PC-9 (cell line): ENCODE data around the gene GSKIP. TPM values are rescaled to one million over a fixed set of nuclear protein-coding genes. Genes with fewer than 3 reads are reported as not detected.

Experiments
- BruUV-seq: library from RNA; stranded (reverse); fragments of 400-500 nt; replicated peaks from 2 replicates; lab custom pipeline; 2021; lab: Mats Ljungman, UMichigan
- CTCF ChIA-PET: fragments of 300-600 bp; sonication (Branson Sonifier 250); formaldehyde crosslinking; loops from one replicate; lab custom pipeline; 2022; ENCODE audit warnings: antibody characterized with exemption; lab: Charles Lee
- POLR2A ChIA-PET: fragments of 300-600 bp; sonication (Branson Sonifier 250); formaldehyde crosslinking; loops from one replicate; lab custom pipeline; 2022; ENCODE audit warnings: antibody characterized with exemption; ENCODE audit not compliant: unreplicated experiment; lab: Charles Lee
- DNase-seq, 2 experiments: peaks; one replicate each; pipeline versions ENCODE4 v3.0.0 to v3.0.0-alpha.2; 2015 to 2022; ENCODE audit warnings: mixed read lengths in 1 of 2
- H2AFZ ChIP-seq: fragments of 200-600 bp; sonication (generic); 2 replicates; pipeline ENCODE4 v1.8.1; 2017; ENCODE audit warnings: antibody characterized with exemption
- H3F3A ChIP-seq: fragments of 200-600 bp; sonication (generic); 2 replicates; pipeline ENCODE4 v1.8.1; 2017; ENCODE audit warnings: antibody characterized with exemption, mild to moderate bottlenecking, low read depth; ENCODE audit not compliant: insufficient read depth
- H3K27ac ChIP-seq: fragments of 200-600 bp; sonication (generic); 2 replicates; pipeline ENCODE4 v1.6.1; 2016; ENCODE audit warnings: mixed run types
- H3K27me3 ChIP-seq: fragments of 200-600 bp; sonication (generic); 2 replicates; pipeline ENCODE4 v1.6.1; 2016; ENCODE audit warnings: low read depth, mixed run types; ENCODE audit not compliant: insufficient read depth
- H3K36me3 ChIP-seq: fragments of 200-600 bp; sonication (generic); 2 replicates; pipeline ENCODE4 v1.6.1; 2016; ENCODE audit warnings: low read depth, mixed run types
- H3K4me1 ChIP-seq: fragments of 200-600 bp; sonication (generic); replicated peaks from 2 replicates; pipeline ENCODE4 v1.6.1; 2016; ENCODE audit warnings: mixed run types; ENCODE audit not compliant: insufficient read depth
- H3K4me2 ChIP-seq: fragments of 200-600 bp; sonication (generic); 2 replicates; pipeline ENCODE4 v1.6.1; 2017; ENCODE audit warnings: mixed run types
- H3K4me3 ChIP-seq: fragments of 200-600 bp; sonication (generic); 2 replicates; pipeline ENCODE4 v1.6.1; 2016; ENCODE audit warnings: mixed run types
- H3K79me2 ChIP-seq: fragments of 200-600 bp; sonication (generic); 2 replicates; pipeline ENCODE4 v1.6.1; 2017; ENCODE audit warnings: low read depth, mixed run types
- H3K9me2 ChIP-seq: fragments of 200-600 bp; sonication (generic); 2 replicates; pipeline ENCODE4 v1.8.1; 2017; ENCODE audit warnings: mild to moderate bottlenecking; ENCODE audit not compliant: insufficient read depth
- H3K9me3 ChIP-seq: fragments of 200-600 bp; sonication (generic); 2 replicates; pipeline ENCODE4 v1.8.1; 2016; ENCODE audit warnings: low read depth; ENCODE audit not compliant: insufficient read depth
- H4K20me1 ChIP-seq: fragments of 200-600 bp; sonication (generic); 2 replicates; pipeline ENCODE4 v1.8.1; 2017; ENCODE audit not compliant: insufficient read depth
- EZH2 ChIP-seq: fragments of 200-600 bp; sonication (generic); IDR thresholded peaks from 2 replicates; pipeline ENCODE4 v1.8.0; 2017; ENCODE audit warnings: antibody characterized with exemption, low read depth
- intact Hi-C: fragments of 100-400 bp; cut with micrococcal nuclease; formaldehyde crosslinking; loops from one replicate; pipeline ENCODE4 v1.10.0; 2022; ENCODE audit not compliant: unreplicated experiment
- total RNA-seq: library from RNA; stranded (reverse); gene quantifications from 2 replicates; pipeline ENCODE4 v1.2.3, GENCODE V29; 2021
- TF ChIP-seq, protein P1 (sequence below): fragments of 200-600 bp; sonication (generic); conservative IDR thresholded peaks from 2 replicates; pipeline ENCODE4 v1.6.1; 2017; ENCODE audit warnings: mixed run types, antibody characterized with exemption, mild to moderate bottlenecking, moderate library complexity

GSKIP gene
- total RNA-seq, 1 experiment from 2014 or later: 7.2 TPM

DNA sequence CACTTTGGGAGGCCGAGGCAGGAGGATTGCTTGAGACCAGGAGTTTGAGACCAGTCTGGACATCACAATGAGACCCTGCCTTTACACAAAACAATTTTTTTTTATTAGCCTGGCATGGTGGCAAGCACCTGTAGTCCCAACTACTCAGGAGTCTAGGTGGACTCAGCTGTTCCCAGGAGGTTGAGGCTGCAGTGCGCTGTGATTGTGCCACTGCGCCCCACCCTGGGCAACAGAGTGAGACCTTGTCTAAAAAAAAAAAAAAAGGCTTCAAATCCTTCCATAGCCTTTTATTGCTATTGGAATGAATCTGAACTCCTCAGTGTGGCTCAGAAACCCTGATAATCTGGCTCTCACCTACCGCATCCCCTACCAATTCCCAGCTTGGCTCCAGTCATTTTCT lies 54.7 kb downstream of the GSKIP start:
- no peak for TF ChIP-seq EZH2
- TF ChIP-seq, protein P1, sequence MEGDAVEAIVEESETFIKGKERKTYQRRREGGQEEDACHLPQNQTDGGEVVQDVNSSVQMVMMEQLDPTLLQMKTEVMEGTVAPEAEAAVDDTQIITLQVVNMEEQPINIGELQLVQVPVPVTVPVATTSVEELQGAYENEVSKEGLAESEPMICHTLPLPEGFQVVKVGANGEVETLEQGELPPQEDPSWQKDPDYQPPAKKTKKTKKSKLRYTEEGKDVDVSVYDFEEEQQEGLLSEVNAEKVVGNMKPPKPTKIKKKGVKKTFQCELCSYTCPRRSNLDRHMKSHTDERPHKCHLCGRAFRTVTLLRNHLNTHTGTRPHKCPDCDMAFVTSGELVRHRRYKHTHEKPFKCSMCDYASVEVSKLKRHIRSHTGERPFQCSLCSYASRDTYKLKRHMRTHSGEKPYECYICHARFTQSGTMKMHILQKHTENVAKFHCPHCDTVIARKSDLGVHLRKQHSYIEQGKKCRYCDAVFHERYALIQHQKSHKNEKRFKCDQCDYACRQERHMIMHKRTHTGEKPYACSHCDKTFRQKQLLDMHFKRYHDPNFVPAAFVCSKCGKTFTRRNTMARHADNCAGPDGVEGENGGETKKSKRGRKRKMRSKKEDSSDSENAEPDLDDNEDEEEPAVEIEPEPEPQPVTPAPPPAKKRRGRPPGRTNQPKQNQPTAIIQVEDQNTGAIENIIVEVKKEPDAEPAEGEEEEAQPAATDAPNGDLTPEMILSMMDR: no peak
- ChIA-PET CTCF (no interaction called here), POLR2A (no interaction called here)
- Histone ChIP-seq H3K79me2 (no peaks in the 10 kb centered on the region), H3K36me3 (no peaks in the 10 kb centered on the region), H3K4me1 (no peaks in the 10 kb centered on the region), H3K27ac (no peak overlapping the region), H3K9me3 (no peaks in the 10 kb centered on the region), H3K27me3 (no peaks in the 10 kb centered on the region), H3F3A (no peaks in the 10 kb centered on the region), H3K4me2 (no peak overlapping the region), H2AFZ (no peak overlapping the region), H3K4me3 (no peak overlapping the region), H3K9me2 (no peaks in the 10 kb centered on the region), H4K20me1 (no peaks in the 10 kb centered on the region)
- intact Hi-C loops: no loop called here
- BruUV-seq: no TSS peak
- DNase-seq: no peak

DNA sequence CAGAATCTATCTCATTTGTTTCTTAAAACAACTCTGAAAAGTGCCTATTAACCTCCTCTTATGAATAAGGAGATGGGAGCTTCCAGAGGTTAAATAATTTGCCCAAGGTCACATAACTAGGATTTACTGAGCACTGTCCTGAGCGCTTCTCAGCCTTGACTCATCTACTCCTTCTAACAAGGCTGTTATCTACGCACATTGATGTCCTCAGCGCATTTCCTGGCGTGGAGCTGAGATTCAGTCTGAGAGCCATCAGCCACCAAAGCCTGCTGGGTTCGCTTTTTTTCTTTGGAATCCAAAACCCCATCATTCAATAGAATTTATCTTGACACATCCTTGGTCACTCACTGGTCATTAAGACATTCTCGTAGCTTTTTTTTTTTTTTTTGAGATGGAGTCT lies 57.9 kb downstream of the GSKIP start:
- DNase-seq: no peak
- Histone ChIP-seq H3K4me2 (no peak overlapping the region), H3K4me1 (no peaks in the 10 kb centered on the region), H3K36me3 (no peaks in the 10 kb centered on the region), H3K9me2 (no peaks in the 10 kb centered on the region), H3K27ac (no peak overlapping the region), H3K79me2 (no peaks in the 10 kb centered on the region), H3K4me3 (no peak overlapping the region), H4K20me1 (no peaks in the 10 kb centered on the region), H3K9me3 (no peaks in the 10 kb centered on the region), H3F3A (no peaks in the 10 kb centered on the region), H3K27me3 (no peaks in the 10 kb centered on the region), H2AFZ (no peak overlapping the region)
- TF ChIP-seq, protein P1: no peak
- no peak for TF ChIP-seq EZH2
- POLR2A ChIA-PET: no interaction called here
- CTCF ChIA-PET: interaction anchor here (0.6 kb wide), 1 partner anchor 1120 kb away, joined by 4 read pairs; no protein-coding TSS in a partner anchor
- intact Hi-C loops: loop anchor here (10.0 kb wide), 1 partner anchor 856 kb away; no protein-coding TSS in a partner anchor
- no TSS peak for BruUV-seq

DNA sequence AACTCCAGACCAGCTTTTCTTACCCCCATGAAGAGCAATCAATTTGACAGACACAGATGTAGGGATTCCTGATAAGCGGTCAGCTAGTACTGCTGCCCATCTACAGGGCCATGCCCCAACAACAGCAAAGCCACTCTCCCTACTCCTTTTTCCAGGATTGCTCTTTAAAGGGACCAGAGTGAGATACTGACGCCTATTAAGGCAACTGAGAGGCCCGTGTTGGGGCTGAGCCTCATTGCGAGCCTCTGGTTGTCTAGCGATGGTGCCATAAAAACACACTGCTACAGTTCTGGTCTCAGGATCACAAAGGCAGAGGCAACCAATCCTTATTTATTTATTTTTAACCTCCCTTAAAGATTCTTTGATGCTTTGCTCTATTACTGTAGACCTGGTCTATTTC lies 59.7 kb downstream of the GSKIP start:
- no peaks in the 10 kb centered on the region for H3F3A ChIP-seq
- intact Hi-C loops: loop anchor here (10.0 kb wide), 1 partner anchor 858 kb away; no protein-coding TSS in a partner anchor
- BruUV-seq: no TSS peak
- no peak overlapping the region for H3K4me2 ChIP-seq
- H4K20me1 ChIP-seq: no peaks in the 10 kb centered on the region
- H3K9me3 ChIP-seq: no peaks in the 10 kb centered on the region
- DNase-seq: no peak
- no peaks in the 10 kb centered on the region for H3K36me3 ChIP-seq
- TF ChIP-seq, protein P1: no peak
- no peak for TF ChIP-seq EZH2
- no peak overlapping the region for H2AFZ ChIP-seq
- H3K27me3 ChIP-seq: no peaks in the 10 kb centered on the region
- H3K9me2 ChIP-seq: no peaks in the 10 kb centered on the region
- no peaks in the 10 kb centered on the region for H3K4me1 ChIP-seq
- no peaks in the 10 kb centered on the region for H3K79me2 ChIP-seq
- CTCF ChIA-PET: no interaction called here
- H3K4me3 ChIP-seq: no peak overlapping the region
- no peak overlapping the region for H3K27ac ChIP-seq
- POLR2A ChIA-PET: no interaction called here
